Colonic mucosa (tissue), 4 donors: ENCODE measurements around the gene GYG1. TPM values are rescaled to one million over a fixed set of nuclear protein-coding genes. Genes with fewer than 3 reads are reported as not detected.

ENCODE experiments used
- DNase-seq: peaks from one replicate; pipeline ENCODE4 v3.0.0-alpha.2; 2020
- H3K27ac ChIP-seq: fragments of 200-600 bp; one replicate; pipeline ENCODE4 v1.8.0; 2021
- H3K27me3 ChIP-seq: fragments of 200-600 bp; one replicate; pipeline ENCODE4 v1.8.0; 2021
- H3K36me3 ChIP-seq: fragments of 200-600 bp; one replicate; pipeline ENCODE4 v1.8.0; 2021
- H3K4me1 ChIP-seq: fragments of 200-600 bp; one replicate; pipeline ENCODE4 v1.8.0; 2021; ENCODE audit warnings: mild to moderate bottlenecking
- H3K4me3 ChIP-seq: fragments of 200-600 bp; one replicate; pipeline ENCODE4 v1.8.0; 2021
- H3K9ac ChIP-seq, 2 donors: one replicate each; pipeline ENCODE4 v1.7.0; 2013; ENCODE audit warnings: control low read depth in 2 of 2, low read depth in 2 of 2, low read length in 2 of 2
- H3K9me3 ChIP-seq: fragments of 200-600 bp; one replicate; pipeline ENCODE4 v1.8.0; 2021
- CTCF ChIP-seq: fragments of 200-600 bp; IDR thresholded peaks from one replicate; pipeline ENCODE4 v1.8.0; 2022; ENCODE audit warnings: antibody characterized with exemption, mild to moderate bottlenecking
- intact Hi-C: fragments of 100-400 bp; cut with DNase I; formaldehyde crosslinking; loops from one replicate; pipeline ENCODE4 v1.14.1; 2022
- total RNA-seq, 2 donors: library from RNA; stranded (reverse); fragmentation: NEBNext Ultra II Directional in 1 of 2; extraction: Animal tissue kit (Norgen Biotek cat#: 25700) in 1 of 2; gene quantifications; one replicate each; pipeline ENCODE4 v1.2.1, GENCODE V29; 2021
- donor health status: healthy.
- donor health status: DM: no; HTN: no; CAD: no.
- donor health status: DM: no; HTN: no; CAD: no.

The GYG1 gene
- total RNA-seq, 2 donors from 2014 or later: 26.1 to 32.2 TPM

GRCh38 chr3:148951599-148952361 is 39.6 kb upstream of the GYG1 start:
- Histone ChIP-seq H3K27me3 (no peaks in the 10 kb centered on the region), H3K9ac (no peak overlapping the region), H3K4me3 (no peak overlapping the region), H3K36me3 (no peaks in the 10 kb centered on the region), H3K4me1 (no peaks in the 10 kb centered on the region), H3K9me3 (no peaks in the 10 kb centered on the region), H3K27ac (no peak overlapping the region)
- no peak for DNase-seq
- no peak for TF ChIP-seq CTCF
- intact Hi-C loops: loop anchor here (10.0 kb wide), 1 partner anchor 173 kb away; the partner anchor contains the start of gene HPS3

- Histone ChIP-seq H3K36me3 (no peaks in the 10 kb centered on the region), H3K4me1 (no peaks in the 10 kb centered on the region), H3K9ac (no peak overlapping the region), H3K9me3 (no peaks in the 10 kb centered on the region), H3K27me3 (no peaks in the 10 kb centered on the region), H3K27ac (no peak overlapping the region), H3K4me3 (no peak overlapping the region)
- intact Hi-C loops: loop anchor here (10.0 kb wide), 1 partner anchor 172 kb away; the partner anchor contains the start of gene HPS3
- no peak for DNase-seq
- no peak for TF ChIP-seq CTCF
Observed at GRCh38 chr3:148953094-148953493, 38.2 kb upstream of the GYG1 start.

DNA sequence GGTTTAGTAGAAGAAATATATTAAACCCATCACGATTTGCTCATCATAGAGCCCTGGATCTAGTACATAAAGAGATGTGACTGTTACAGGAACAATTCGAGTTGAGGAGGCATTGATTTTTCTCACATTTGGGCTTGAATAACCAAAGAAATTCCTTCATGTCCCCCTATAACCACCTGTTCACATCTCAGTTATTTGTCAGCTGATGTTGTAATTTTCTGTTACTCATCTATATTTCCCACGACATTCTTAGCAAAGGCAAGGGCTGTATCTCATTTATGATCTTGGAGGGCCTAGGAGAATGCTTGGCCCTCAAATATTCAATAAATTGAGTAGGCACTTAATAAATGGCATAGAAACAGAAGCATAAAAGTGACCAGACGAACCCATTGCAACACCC is 36.4 kb upstream of the GYG1 start:
- Histone ChIP-seq H3K27me3 (no peaks in the 10 kb centered on the region), H3K9me3 (no peaks in the 10 kb centered on the region), H3K27ac (no peak overlapping the region), H3K4me1 (no peaks in the 10 kb centered on the region), H3K9ac (no peak overlapping the region), H3K36me3 (no peaks in the 10 kb centered on the region), H3K4me3 (no peak overlapping the region)
- no peak for TF ChIP-seq CTCF
- DNase-seq: no peak
- intact Hi-C loops: loop anchor here (5.0 to 10.0 kb wide), 2 partner anchors 170 to 317 kb away; partner anchors contain the start of gene HPS3

DNA sequence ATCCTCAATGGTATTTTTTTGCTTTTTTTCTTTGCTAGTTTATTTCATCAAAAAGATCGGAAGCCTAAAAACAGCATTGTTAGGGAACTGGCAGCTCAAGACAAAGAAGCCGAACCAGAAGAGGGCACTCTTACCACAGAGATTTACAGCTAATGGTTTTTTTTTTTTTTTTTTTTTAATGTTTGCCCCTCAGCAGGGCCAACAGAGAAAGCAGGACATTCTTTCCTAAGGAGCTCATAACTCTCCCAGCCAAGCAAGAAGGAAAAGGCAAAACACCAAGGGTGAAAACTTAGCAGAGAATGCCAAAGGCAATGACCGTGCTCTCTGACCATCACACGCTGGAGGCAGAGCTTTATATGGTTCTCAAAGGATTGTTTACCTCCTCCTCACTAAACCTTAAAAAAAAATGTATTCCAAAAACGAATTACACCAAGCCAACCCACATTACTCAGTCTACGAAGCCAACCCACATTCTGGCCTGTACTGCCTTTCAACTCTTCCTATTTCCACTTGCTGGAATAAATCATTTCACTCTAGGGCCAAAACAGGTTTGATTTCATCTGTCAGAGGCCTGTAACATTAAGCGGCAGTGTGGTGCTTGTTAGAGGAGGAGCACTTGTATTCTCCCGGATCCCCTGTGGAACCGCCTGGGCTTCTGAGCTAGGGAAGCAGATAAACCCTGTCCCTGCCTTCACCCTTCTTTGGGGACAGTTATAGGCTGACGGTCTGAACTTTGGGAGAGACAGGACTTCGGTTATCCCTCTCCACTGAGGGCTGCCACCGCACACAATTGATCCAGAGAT is 35.6 kb upstream of the GYG1 start:
- Histone ChIP-seq H3K4me3 (no peak overlapping the region), H3K36me3 (no peaks in the 10 kb centered on the region), H3K4me1 (no peaks in the 10 kb centered on the region), H3K27me3 (no peaks in the 10 kb centered on the region), H3K9ac (no peak overlapping the region), H3K27ac (peak overlapping the region; percentile 50), H3K9me3 (no peaks in the 10 kb centered on the region)
- TF ChIP-seq CTCF: peak; percentile 44
- intact Hi-C loops: loop anchor here (5.0 to 10.0 kb wide), 2 partner anchors 169 to 317 kb away; partner anchors contain the start of gene HPS3
- DNase-seq: peak; percentile 50

GRCh38 chr3:148957586-148957985 is 33.8 kb upstream of the GYG1 start:
- Histone ChIP-seq H3K9me3 (no peaks in the 10 kb centered on the region), H3K4me3 (no peak overlapping the region), H3K36me3 (no peaks in the 10 kb centered on the region), H3K27ac (no peak overlapping the region), H3K27me3 (no peaks in the 10 kb centered on the region), H3K9ac (no peak overlapping the region), H3K4me1 (no peaks in the 10 kb centered on the region)
- no peak for DNase-seq
- no peak for TF ChIP-seq CTCF
- intact Hi-C loops: loop anchor here (5.0 to 10.0 kb wide), 2 partner anchors 167 to 315 kb away; partner anchors contain the start of gene HPS3
